Hepatocyte (in vitro differentiated cells): ENCODE measurements around the gene FMOD. TPM values are rescaled to one million over a fixed set of nuclear protein-coding genes. Genes with fewer than 3 reads are reported as not detected.

Source experiments
- DNase-seq: peaks from one replicate; pipeline ENCODE4 v3.0.0-alpha.2; 2016; ENCODE audit warnings: low spot score
- H2AFZ ChIP-seq: fragments of 200-600 bp; sonication (generic); 2 replicates; pipeline ENCODE4 v1.6.0; 2016; ENCODE audit warnings: antibody characterized with exemption, mild to moderate bottlenecking
- H3K27ac ChIP-seq: fragments of 200-600 bp; sonication (generic); 2 replicates; pipeline ENCODE4 v1.5.1; 2016; ENCODE audit warnings: mild to moderate bottlenecking
- H3K27me3 ChIP-seq: fragments of 200-600 bp; sonication (generic); 2 replicates; pipeline ENCODE4 v1.6.1; 2016
- H3K36me3 ChIP-seq: fragments of 200-600 bp; sonication (generic); replicated peaks from 2 replicates; pipeline ENCODE4 v1.5.1; 2016; ENCODE audit warnings: low read depth; ENCODE audit not compliant: insufficient read depth
- H3K4me1 ChIP-seq: fragments of 200-600 bp; sonication (generic); 2 replicates; pipeline ENCODE4 v1.5.1; 2016; ENCODE audit warnings: mild to moderate bottlenecking, moderate library complexity; ENCODE audit not compliant: insufficient read depth
- H3K4me2 ChIP-seq: fragments of 200-600 bp; sonication (generic); 2 replicates; pipeline ENCODE4 v1.6.0; 2016
- H3K4me3 ChIP-seq: fragments of 200-600 bp; sonication (generic); 2 replicates; pipeline ENCODE4 v1.5.1; 2016; ENCODE audit warnings: mild to moderate bottlenecking
- H3K79me2 ChIP-seq: fragments of 200-600 bp; sonication (generic); 2 replicates; pipeline ENCODE4 v1.6.0; 2017; ENCODE audit warnings: mild to moderate bottlenecking
- H3K9me2 ChIP-seq: fragments of 200-600 bp; sonication (generic); replicated peaks from 2 replicates; pipeline ENCODE4 v1.6.0; 2017; ENCODE audit warnings: mild to moderate bottlenecking; ENCODE audit not compliant: insufficient read depth
- H3K9me3 ChIP-seq: fragments of 200-600 bp; sonication (generic); 2 replicates; pipeline ENCODE4 v1.5.1; 2016; ENCODE audit warnings: low read depth, mild to moderate bottlenecking
- H4K20me1 ChIP-seq: fragments of 200-600 bp; sonication (generic); 2 replicates; pipeline ENCODE4 v1.6.0; 2016; ENCODE audit warnings: mild to moderate bottlenecking; ENCODE audit not compliant: insufficient read depth, poor library complexity, severe bottlenecking
- CTCF ChIP-seq: fragments of 200-600 bp; sonication (generic); IDR thresholded peaks from 2 replicates; pipeline ENCODE4 v1.5.1; 2016; ENCODE audit warnings: antibody characterized with exemption, mild to moderate bottlenecking; ENCODE audit not compliant: poor library complexity
- EZH2 ChIP-seq: fragments of 200-600 bp; sonication (generic); IDR thresholded peaks from 2 replicates; pipeline ENCODE4 v1.6.1; 2016; ENCODE audit warnings: antibody characterized with exemption, mild to moderate bottlenecking, borderline replicate concordance
- EZH2phosphoT487 ChIP-seq: fragments of 200-600 bp; sonication (generic); IDR thresholded peaks from one replicate; pipeline ENCODE4 v1.6.1; 2018; ENCODE audit warnings: antibody characterized with exemption, mild to moderate bottlenecking, low read depth, moderate library complexity; ENCODE audit not compliant: unreplicated experiment, severe bottlenecking
- WGBS: methylation state at CpG from one replicate; pipeline ENCODE4 v1.1.6; 2016; ENCODE audit warnings: low lambda C conversion rate; ENCODE audit errors: missing lambda C conversion rate; 5-methylcytosine and 5-hydroxymethylcytosine counted together
- polyA plus RNA-seq: library from polyadenylated mRNA; unstranded; fragments of >200 nt; fragmentation: Nextera tagmentation; extraction: Ambion mirVana; gene quantifications from 2 replicates; pipeline ENCODE4 v1.2.1, GENCODE V29; 2016
- total RNA-seq: library from RNA; depleted of rRNA; stranded (reverse); fragments of >200 nt; gene quantifications from 2 replicates; pipeline ENCODE4 v1.2.3, GENCODE V29; 2014

Gene FMOD
- total and polyA plus RNA-seq, 2 experiments from 2014 or later = 118 to 161 TPM

- WGBS = 54% methylated on average over 21 of the region's 21 CpGs
- H3K4me2 ChIP-seq = peak overlapping the region; percentile 81
- H2AFZ ChIP-seq = no peak overlapping the region
- peaks cover 42% of the 10 kb centered on the region for H3K79me2 ChIP-seq
- H3K36me3 ChIP-seq = no peaks in the 10 kb centered on the region
- H3K4me3 ChIP-seq = peak overlapping the region; percentile 99
- peaks cover 31% of the 10 kb centered on the region for H3K4me1 ChIP-seq
- H3K9me2 ChIP-seq = no peaks in the 10 kb centered on the region
- peak; percentile 36 for DNase-seq
- no peaks in the 10 kb centered on the region for H3K27me3 ChIP-seq
- peak overlapping the region; percentile 96 for H3K27ac ChIP-seq
- TF ChIP-seq EZH2 = no peak
- no peak for TF ChIP-seq EZH2phosphoT487
- TF ChIP-seq CTCF = no peak
- H4K20me1 ChIP-seq = peaks cover 39% of the 10 kb centered on the region
- no peaks in the 10 kb centered on the region for H3K9me3 ChIP-seq
Observed at GRCh38 chr1:203306965-203307541, 43.9 kb downstream of the FMOD start.

GRCh38 chr1:203306089-203306964, 44.6 kb downstream of the FMOD start:
- WGBS = under 1% methylated on average over 22 of the region's 22 CpGs
- peaks cover 31% of the 10 kb centered on the region for H3K4me1 ChIP-seq
- H3K27me3 ChIP-seq = no peaks in the 10 kb centered on the region
- no peaks in the 10 kb centered on the region for H3K9me2 ChIP-seq
- H3K27ac ChIP-seq = peak overlapping the region; percentile 96
- H3K9me3 ChIP-seq = no peaks in the 10 kb centered on the region
- H4K20me1 ChIP-seq = peaks cover 39% of the 10 kb centered on the region
- peak overlapping the region; percentile 99 for H3K4me3 ChIP-seq
- H2AFZ ChIP-seq = no peak overlapping the region
- H3K36me3 ChIP-seq = no peaks in the 10 kb centered on the region
- DNase-seq = peak; percentile 78
- peaks cover 42% of the 10 kb centered on the region for H3K79me2 ChIP-seq
- no peak for TF ChIP-seq CTCF
- peak; percentile 19 for TF ChIP-seq EZH2phosphoT487
- peak overlapping the region; percentile 81 for H3K4me2 ChIP-seq

GRCh38 chr1:203305809-203306088, 45.2 kb downstream of the FMOD start:
- Histone ChIP-seq H3K9me2 (no peaks in the 10 kb centered on the region), H2AFZ (no peak overlapping the region), H3K27me3 (no peaks in the 10 kb centered on the region), H3K27ac (peak overlapping the region; percentile 96), H3K4me3 (peak overlapping the region; percentile 99), H3K79me2 (peaks cover 42% of the 10 kb centered on the region), H3K9me3 (no peaks in the 10 kb centered on the region), H3K36me3 (no peaks in the 10 kb centered on the region), H3K4me1 (peaks cover 31% of the 10 kb centered on the region), H3K4me2 (peak overlapping the region; percentile 81), H4K20me1 (peaks cover 39% of the 10 kb centered on the region)
- DNase-seq = no peak
- no peak for TF ChIP-seq EZH2
- WGBS = 2% methylated on average over 19 of the region's 21 CpGs

- WGBS = 5% methylated on average over 53 of the region's 79 CpGs
Observed at GRCh38 chr1:203304919-203305808, 45.8 kb downstream of the FMOD start, which contains the start of gene BTG2. Gene BTG2 (plus strand): TSS chr1:203305519. CDS start chr1:203305607, 88 bp downstream.

More at GRCh38 chr1:203304919-203305808, 45.8 kb downstream of the FMOD start, which contains the start of gene BTG2:
- peak within 1 kb of the TSS; percentile 96 for H3K27ac ChIP-seq
- TF ChIP-seq CTCF (no peak), EZH2 (no peak), EZH2phosphoT487 (no peak)
- H3K9me3 ChIP-seq = no peaks in the 10 kb centered on the region
- H4K20me1 ChIP-seq = peaks cover 39% of the 10 kb centered on the region
- peaks cover 31% of the 10 kb centered on the region for H3K4me1 ChIP-seq
- no peaks in the 10 kb centered on the region for H3K9me2 ChIP-seq
- H3K27me3 ChIP-seq = no peaks in the 10 kb centered on the region
- H3K4me3 ChIP-seq = peak within 1 kb of the TSS; percentile 99
- H3K79me2 ChIP-seq = peaks cover 42% of the 10 kb centered on the region
- peak within 1 kb of the TSS; percentile 81 for H3K4me2 ChIP-seq
- H3K36me3 ChIP-seq = no peaks in the 10 kb centered on the region
- no peak within 1 kb of the TSS for H2AFZ ChIP-seq
- DNase-seq = peak; percentile 98
